ENCODE data around the gene PLXDC2.

DNA sequence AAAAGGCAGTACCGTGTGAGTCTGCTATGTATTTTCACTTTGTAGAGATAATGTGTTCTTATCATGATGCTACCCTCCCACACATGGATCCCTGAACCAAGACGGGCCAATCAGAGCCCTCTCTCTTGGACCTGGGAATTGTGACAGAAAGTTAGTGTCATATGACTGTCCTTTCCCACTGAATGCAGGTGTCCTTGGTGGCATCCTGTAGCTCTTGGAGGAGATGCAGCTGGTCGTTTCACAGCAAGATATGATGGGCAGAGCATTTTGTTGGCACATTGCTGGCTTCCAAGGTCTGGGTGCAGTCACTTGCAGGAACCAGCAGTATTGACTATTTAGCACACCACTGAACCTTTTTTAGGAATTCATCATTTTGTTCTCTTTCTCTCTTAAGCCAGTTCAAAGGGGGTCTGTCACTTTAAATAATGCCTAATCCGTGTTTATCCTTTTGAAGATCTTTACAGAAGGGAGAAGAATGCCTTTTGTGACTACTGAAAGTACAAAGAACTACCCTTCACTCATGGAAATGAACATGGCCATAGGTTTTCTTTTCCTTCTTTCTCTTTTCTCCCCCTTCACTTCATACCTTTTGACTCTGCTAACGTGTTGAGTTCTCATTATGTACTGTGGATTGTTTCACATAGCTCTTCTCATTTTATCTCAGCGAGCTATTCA, 125.1 kb downstream of the PLXDC2 start:
- TF ChIP-seq, protein P1, sequence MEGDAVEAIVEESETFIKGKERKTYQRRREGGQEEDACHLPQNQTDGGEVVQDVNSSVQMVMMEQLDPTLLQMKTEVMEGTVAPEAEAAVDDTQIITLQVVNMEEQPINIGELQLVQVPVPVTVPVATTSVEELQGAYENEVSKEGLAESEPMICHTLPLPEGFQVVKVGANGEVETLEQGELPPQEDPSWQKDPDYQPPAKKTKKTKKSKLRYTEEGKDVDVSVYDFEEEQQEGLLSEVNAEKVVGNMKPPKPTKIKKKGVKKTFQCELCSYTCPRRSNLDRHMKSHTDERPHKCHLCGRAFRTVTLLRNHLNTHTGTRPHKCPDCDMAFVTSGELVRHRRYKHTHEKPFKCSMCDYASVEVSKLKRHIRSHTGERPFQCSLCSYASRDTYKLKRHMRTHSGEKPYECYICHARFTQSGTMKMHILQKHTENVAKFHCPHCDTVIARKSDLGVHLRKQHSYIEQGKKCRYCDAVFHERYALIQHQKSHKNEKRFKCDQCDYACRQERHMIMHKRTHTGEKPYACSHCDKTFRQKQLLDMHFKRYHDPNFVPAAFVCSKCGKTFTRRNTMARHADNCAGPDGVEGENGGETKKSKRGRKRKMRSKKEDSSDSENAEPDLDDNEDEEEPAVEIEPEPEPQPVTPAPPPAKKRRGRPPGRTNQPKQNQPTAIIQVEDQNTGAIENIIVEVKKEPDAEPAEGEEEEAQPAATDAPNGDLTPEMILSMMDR (IDR thresholded peaks at IDR 0.05) = no peak
- TF ChIP-seq POLR2A (IDR thresholded peaks at IDR 0.05) = no peak
